Measurements from ENCODE around the gene C19orf53. TPM values are rescaled to one million over a fixed set of nuclear protein-coding genes. Genes with fewer than 3 reads are reported as not detected.
A peak's percentile ranks its signal among the peaks of the same experiment; 100 is the strongest.
"Not testable (repeated sequence)": the region's sequence is repeated elsewhere in the genome, so short reads cannot be mapped to it uniquely, and the experiment has no call there.

C19orf53 gene
- total RNA-seq, 2 experiments from 2014 or later, result 85.2 to 88.1 TPM

- Mint-ChIP-seq H3K4me1 (peaks cover 21% of the 10 kb centered on the region), H3K9me3 (no peaks in the 10 kb centered on the region), H3K36me3 (peaks cover 4% of the 10 kb centered on the region), H3K27me3 (no peaks in the 10 kb centered on the region), H3K27ac (peak overlapping the region; percentile 91), H3K4me3 (peak overlapping the region; percentile 96)
- POLR2A ChIA-PET, result interaction anchor here (0.8 to 2.4 kb wide), 21 partner anchors 8 to 595 kb away, joined by 3 to 21 read pairs (median 5); partner anchors contain the start of genes C19orf53, MRI1 and ZSWIM4
- no peak for DNase-seq
- ATAC-seq (ENCODE audit: low read depth), result peak; percentile 4
Observed at GRCh38 chr19:13748169-13748828, 26.0 kb upstream of the C19orf53 start.

GRCh38 chr19:13751436-13751835 is 22.8 kb upstream of the C19orf53 start:
- Mint-ChIP-seq H3K4me3 (no peak overlapping the region), H3K36me3 (peaks cover 14% of the 10 kb centered on the region), H3K9me3 (no peaks in the 10 kb centered on the region), H3K4me1 (peaks cover 21% of the 10 kb centered on the region), H3K27me3 (no peaks in the 10 kb centered on the region), H3K27ac (no peak overlapping the region)
- DNase-seq (no peak), ATAC-seq (ENCODE audit: low read depth) (no peak)
- POLR2A ChIA-PET, result interaction anchor here (1.0 kb wide), 1 partner anchor 12 kb away, joined by 6 read pairs; no protein-coding TSS in a partner anchor

GRCh38 chr19:13753622-13754021 is 20.6 kb upstream of the C19orf53 start:
- peaks cover 22% of the 10 kb centered on the region for H3K36me3 Mint-ChIP-seq
- H3K4me1 Mint-ChIP-seq, result peaks cover 12% of the 10 kb centered on the region
- H3K27ac Mint-ChIP-seq; DNase-seq; H3K9me3 Mint-ChIP-seq; H3K4me3 Mint-ChIP-seq; ATAC-seq (ENCODE audit: low read depth); H3K27me3 Mint-ChIP-seq: not testable (repeated sequence)
- POLR2A ChIA-PET, result interaction anchor here (0.9 kb wide), 1 partner anchor 10 kb away, joined by 3 read pairs; no protein-coding TSS in a partner anchor

GRCh38 chr19:13756210-13756609 is 18.0 kb upstream of the C19orf53 start:
- no peaks in the 10 kb centered on the region for H3K9me3 Mint-ChIP-seq
- no peak overlapping the region for H3K27ac Mint-ChIP-seq
- H3K4me3 Mint-ChIP-seq, result no peak overlapping the region
- peaks cover 1% of the 10 kb centered on the region for H3K4me1 Mint-ChIP-seq
- DNase-seq (no peak), ATAC-seq (ENCODE audit: low read depth) (no peak)
- POLR2A ChIA-PET, result interaction anchor here (0.6 to 0.9 kb wide), 2 partner anchors 8 to 787 kb away, joined by 3 to 4 read pairs; a partner anchor contains a TSS
- no peaks in the 10 kb centered on the region for H3K27me3 Mint-ChIP-seq
- peaks cover 19% of the 10 kb centered on the region for H3K36me3 Mint-ChIP-seq

GRCh38 chr19:13757805-13758772 is 16.2 kb upstream of the C19orf53 start:
- peaks cover 20% of the 10 kb centered on the region for H3K36me3 Mint-ChIP-seq

GRCh38 chr19:13758795-13759194 is 15.5 kb upstream of the C19orf53 start:
- H3K27ac Mint-ChIP-seq, result no peak overlapping the region
- no peaks in the 10 kb centered on the region for H3K9me3 Mint-ChIP-seq
- POLR2A ChIA-PET, result no interaction called here
- peaks cover 1% of the 10 kb centered on the region for H3K4me1 Mint-ChIP-seq
- no peak overlapping the region for H3K4me3 Mint-ChIP-seq
- ATAC-seq (ENCODE audit: low read depth), result no peak
- no peak for DNase-seq
- H3K27me3 Mint-ChIP-seq, result no peaks in the 10 kb centered on the region
- peaks cover 21% of the 10 kb centered on the region for H3K36me3 Mint-ChIP-seq

More at GRCh38 chr19:13757805-13758772, 16.2 kb upstream of the C19orf53 start:
- H3K4me3 Mint-ChIP-seq, result no peak overlapping the region
- H3K9me3 Mint-ChIP-seq, result no peaks in the 10 kb centered on the region
- DNase-seq (no peak), ATAC-seq (ENCODE audit: low read depth) (no peak)
- no peaks in the 10 kb centered on the region for H3K4me1 Mint-ChIP-seq
- POLR2A ChIA-PET, result no interaction called here
- H3K27me3 Mint-ChIP-seq, result no peaks in the 10 kb centered on the region
- no peak overlapping the region for H3K27ac Mint-ChIP-seq

GRCh38 chr19:13761423-13761822 is 12.8 kb upstream of the C19orf53 start:
- Mint-ChIP-seq H3K9me3 (no peaks in the 10 kb centered on the region), H3K4me1 (peaks cover 8% of the 10 kb centered on the region), H3K4me3 (no peak overlapping the region), H3K27me3 (no peaks in the 10 kb centered on the region), H3K27ac (no peak overlapping the region), H3K36me3 (peaks cover 15% of the 10 kb centered on the region)
- POLR2A ChIA-PET, result no interaction called here
- DNase-seq, result no peak
- ATAC-seq (ENCODE audit: low read depth), result no peak

GRCh38 chr19:13762635-13763235 is 11.5 kb upstream of the C19orf53 start:
- POLR2A ChIA-PET, result interaction anchor here (0.5 to 3.4 kb wide), 4 partner anchors 9 to 149 kb away, joined by 3 to 25 read pairs (median 4); partner anchors contain the start of gene C19orf53
- Mint-ChIP-seq H3K36me3 (peaks cover 11% of the 10 kb centered on the region), H3K4me1 (peaks cover 8% of the 10 kb centered on the region), H3K9me3 (no peaks in the 10 kb centered on the region), H3K27me3 (no peaks in the 10 kb centered on the region), H3K27ac (no peak overlapping the region), H3K4me3 (no peak overlapping the region)
- no peak for ATAC-seq (ENCODE audit: low read depth)
- DNase-seq, result no peak

GRCh38 chr19:13763265-13763664 is 11.0 kb upstream of the C19orf53 start:
- H3K27me3 Mint-ChIP-seq, result no peaks in the 10 kb centered on the region
- H3K27ac Mint-ChIP-seq, result peak overlapping the region; percentile 62
- H3K36me3 Mint-ChIP-seq, result peaks cover 10% of the 10 kb centered on the region
- DNase-seq (no peak), ATAC-seq (ENCODE audit: low read depth) (no peak)
- POLR2A ChIA-PET, result interaction anchor here (0.7 to 3.4 kb wide), 4 partner anchors 10 to 26 kb away, joined by 3 to 25 read pairs (median 4); partner anchors contain the start of gene C19orf53
- H3K4me1 Mint-ChIP-seq, result peaks cover 8% of the 10 kb centered on the region
- H3K4me3 Mint-ChIP-seq, result peak overlapping the region; percentile 60
- no peaks in the 10 kb centered on the region for H3K9me3 Mint-ChIP-seq

- peaks cover 8% of the 10 kb centered on the region for H3K4me1 Mint-ChIP-seq
- POLR2A ChIA-PET, result interaction anchor here (0.6 to 3.4 kb wide), 13 partner anchors 10 to 372 kb away, joined by 3 to 25 read pairs (median 4); partner anchors contain the start of genes ASF1B, C19orf53 and ZSWIM4
- peak within 1 kb of the TSS; percentile 91 for H3K4me3 Mint-ChIP-seq
- H3K9me3 Mint-ChIP-seq, result no peaks in the 10 kb centered on the region
- H3K27ac Mint-ChIP-seq, result peak within 1 kb of the TSS; percentile 85
- H3K36me3 Mint-ChIP-seq, result peaks cover 8% of the 10 kb centered on the region
- ATAC-seq (ENCODE audit: low read depth) (peak; percentile 82), DNase-seq (peak; percentile 80)
- no peaks in the 10 kb centered on the region for H3K27me3 Mint-ChIP-seq
Observed at GRCh38 chr19:13764101-13764807, 10.0 kb upstream of the C19orf53 start, which contains the start of gene MRI1. MRI1 (plus strand) TSS chr19:13764522; CDS start chr19:13764589, 67 bp downstream.

GRCh38 chr19:13764821-13765394 is 9.3 kb upstream of the C19orf53 start:
- Mint-ChIP-seq H3K27me3 (no peaks in the 10 kb centered on the region), H3K27ac (peak overlapping the region; percentile 85), H3K36me3 (peaks cover 8% of the 10 kb centered on the region), H3K4me1 (peaks cover 8% of the 10 kb centered on the region), H3K9me3 (no peaks in the 10 kb centered on the region), H3K4me3 (peak overlapping the region; percentile 91)
- ATAC-seq (ENCODE audit: low read depth) (peak; percentile 48), DNase-seq (peak; percentile 66)
- POLR2A ChIA-PET, result interaction anchor here (0.7 to 3.4 kb wide), 10 partner anchors 9 to 371 kb away, joined by 3 to 25 read pairs (median 5); partner anchors contain the start of genes ASF1B, C19orf53 and ZSWIM4

Data from activated naive CD8-positive, alpha-beta T cell treated with anti-CD3 and anti-CD28 coated beads, Interleukin-2, amount 10 ng/mL, durations not matched to agents 7 days and 5 days (primary cell).